ENCODE measurements around the gene FBXL12.
"Not testable (repeated sequence)": the region's sequence is repeated elsewhere in the genome, so short reads cannot be mapped to it uniquely, and the experiment has no call there.

- TF ChIP-seq CTCF (IDR thresholded peaks at IDR 0.05; ENCODE audit: poor library complexity, severe bottlenecking); EP300 (conservative IDR thresholded peaks at IDR 0.05; ENCODE audit: poor library complexity, severe bottlenecking); RAD21 (conservative IDR thresholded peaks at IDR 0.05); POLR2AphosphoS5 (IDR thresholded peaks at IDR 0.05): not testable (repeated sequence)
Measured at GRCh38 chr19:9788604-9789003, 30.3 kb downstream of the FBXL12 start.
